Lung (tissue), 12 donors: Measurements from ENCODE around the gene CNTN5. TPM values are rescaled to one million over a fixed set of nuclear protein-coding genes. Genes with fewer than 3 reads are reported as not detected.

ENCODE experiments used
- ATAC-seq: fragments of 200-7000 bp; cut with Tn5 transposase; one replicate; pipeline ENCODE4 v1.9.1; 2020; ENCODE audit warnings: moderate number of reproducible peaks; ENCODE audit not compliant: insufficient read depth, low FRiP score
- DNase-seq, 3 donors: peaks; one replicate each; pipeline ENCODE4 v3.0.0-alpha.2; 2013 to 2017
- H3K27ac ChIP-seq, 2 donors: one replicate each; pipeline ENCODE4 v1.5.1; 2013; ENCODE audit warnings: mild to moderate bottlenecking in 2 of 2, moderate library complexity in 2 of 2, control low read depth in 1 of 2, inconsistent platforms in 1 of 2, low read depth in 1 of 2, low read length in 1 of 2
- H3K27me3 ChIP-seq, 3 donors: one replicate each; pipeline ENCODE4 v1.5.1; 2013; ENCODE audit warnings: low read length in 2 of 3; ENCODE audit not compliant: control insufficient read depth in 3 of 3, insufficient read depth in 3 of 3
- H3K36me3 ChIP-seq, 4 donors: one replicate each; pipeline ENCODE4 v1.5.1; 2013; ENCODE audit warnings: low read length in 4 of 4, mild to moderate bottlenecking in 1 of 4, moderate library complexity in 1 of 4; ENCODE audit not compliant: control insufficient read depth in 4 of 4, insufficient read depth in 4 of 4
- H3K4me1 ChIP-seq, 5 donors: one replicate each; pipeline ENCODE4 v1.5.1; 2013; ENCODE audit warnings: low read length in 5 of 5, mild to moderate bottlenecking in 2 of 5, moderate library complexity in 1 of 5; ENCODE audit not compliant: control insufficient read depth in 5 of 5, insufficient read depth in 5 of 5
- H3K4me3 ChIP-seq: one replicate; pipeline ENCODE4 v1.5.1; 2013; ENCODE audit warnings: mild to moderate bottlenecking, control low read depth, moderate library complexity
- H3K9ac ChIP-seq, 2 donors: one replicate each; pipeline ENCODE4 v1.5.1; 2013; ENCODE audit warnings: low read length in 2 of 2, control low read depth in 1 of 2; ENCODE audit not compliant: insufficient read depth in 1 of 2
- H3K9me3 ChIP-seq, 4 donors: one replicate each; pipeline ENCODE4 v1.5.1; 2013; ENCODE audit warnings: low read length in 3 of 4, mild to moderate bottlenecking in 1 of 4, moderate library complexity in 1 of 4; ENCODE audit not compliant: control insufficient read depth in 4 of 4, insufficient read depth in 3 of 4
- CTCF ChIP-seq: IDR thresholded peaks from 2 replicates; pipeline ENCODE4 v1.5.1; 2012; ENCODE audit warnings: mild to moderate bottlenecking; ENCODE audit errors: control extremely low read depth, extremely low read depth
- WGBS, 2 donors: extraction: QIAGEN DNeasy Blood & Tissue Kit; methylation state at CpG; one replicate each; pipeline ENCODE4 v1.1.7; 2013; 5-methylcytosine and 5-hydroxymethylcytosine counted together
- polyA plus RNA-seq, 2 donors: library from polyadenylated mRNA; stranded (reverse); fragments of 200-250 nt; gene quantifications; one replicate each; pipeline ENCODE4 v1.2.1, GENCODE V29; 2013
- total RNA-seq, 2 donors: library from RNA; depleted of rRNA in 1 of 2; stranded (reverse); fragments of >200 nt in 1 of 2; gene quantifications; one replicate each; pipeline ENCODE4 v1.2.1, GENCODE V29; 2014 to 2021
- donor health status: control.
- donor health status: control.
- donor health status: Bipolar disorder and iron deficiency.
- donor health status: healthy.
- donor health status: DM: yes; HTN: yes; CAD: no.

CNTN5 gene
- total and polyA plus RNA-seq, 4 donors, result 0.10 to 0.80 (median 0.44) TPM

GRCh38 chr11:99682646-99683045 is 661.9 kb downstream of the CNTN5 start:
- 67% methylated on average over 1 of the region's 1 CpG for WGBS, 2 donors
- ATAC-seq, result no peak

GRCh38 chr11:99683933-99684332 is 663.2 kb downstream of the CNTN5 start:
- no peak overlapping the region for H3K27ac ChIP-seq
- TF ChIP-seq CTCF, result no peak
- no peak overlapping the region for H3K4me3 ChIP-seq
- 87 to 91% methylated on average over 3 of the region's 3 CpGs for WGBS, 2 donors
- DNase-seq (no peak), ATAC-seq (no peak)
- H3K27me3 ChIP-seq, result no peaks in the 10 kb centered on the region
- no peaks in the 10 kb centered on the region for H3K9me3 ChIP-seq
- no peaks in the 10 kb centered on the region for H3K36me3 ChIP-seq
- no peak overlapping the region for H3K9ac ChIP-seq
- H3K4me1 ChIP-seq, result no peaks in the 10 kb centered on the region

More at GRCh38 chr11:99682646-99683045, 661.9 kb downstream of the CNTN5 start:
- Histone ChIP-seq H3K27ac (no peak overlapping the region), H3K4me1 (no peaks in the 10 kb centered on the region), H3K27me3 (no peaks in the 10 kb centered on the region), H3K9ac (no peak overlapping the region), H3K4me3 (no peak overlapping the region), H3K36me3 (no peaks in the 10 kb centered on the region), H3K9me3 (no peaks in the 10 kb centered on the region)
- TF ChIP-seq CTCF, result no peak
- DNase-seq, result no peak

GRCh38 chr11:99686838-99687237 is 666.1 kb downstream of the CNTN5 start:
- no peak for DNase-seq
- Histone ChIP-seq H3K27ac (no peak overlapping the region), H3K27me3 (no peaks in the 10 kb centered on the region), H3K36me3 (no peaks in the 10 kb centered on the region), H3K4me1 (no peaks in the 10 kb centered on the region), H3K9ac (no peak overlapping the region), H3K9me3 (peaks cover 0 to under 1% (median 0%) of the 10 kb centered on the region in 4 donors), H3K4me3 (no peak overlapping the region)
- ATAC-seq, result no peak
- TF ChIP-seq CTCF, result no peak
- 57 to 66% methylated on average over 3 of the region's 3 CpGs for WGBS, 2 donors

GRCh38 chr11:99687320-99687719 is 666.6 kb downstream of the CNTN5 start:
- no peak for TF ChIP-seq CTCF
- ATAC-seq (no peak), DNase-seq (no peak)
- H3K27me3 ChIP-seq, result no peaks in the 10 kb centered on the region
- no peak overlapping the region for H3K9ac ChIP-seq
- H3K4me1 ChIP-seq, result no peaks in the 10 kb centered on the region
- H3K27ac ChIP-seq, result no peak overlapping the region
- peaks cover 0 to 5% (median 0%) of the 10 kb centered on the region in 4 donors for H3K9me3 ChIP-seq
- no peaks in the 10 kb centered on the region for H3K36me3 ChIP-seq
- H3K4me3 ChIP-seq, result no peak overlapping the region
